Left kidney (tissue), 2 donors: ENCODE results near the gene WARS2. TPM values are rescaled to one million over a fixed set of nuclear protein-coding genes. Genes with fewer than 3 reads are reported as not detected.

Experiments
- DNase-seq: peaks from one replicate; pipeline ENCODE4 v3.0.0-alpha.2; 2013
- polyA plus RNA-seq: library from polyadenylated mRNA; unstranded; fragments of 120-200 nt; gene quantifications from one replicate; pipeline ENCODE4 v1.2.1, GENCODE V29; 2013; ENCODE audit not compliant: insufficient read length

Gene WARS2
- polyA plus RNA-seq, 1 donor: 27.7 TPM

- DNase-seq: no peak
Measured at GRCh38 chr1:118984086-118984721, 156.2 kb downstream of the WARS2 start.

GRCh38 chr1:118983558-118984041 lies 156.9 kb downstream of the WARS2 start:
- DNase-seq: no peak

GRCh38 chr1:118982821-118983557 lies 157.5 kb downstream of the WARS2 start:
- DNase-seq: no peak

GRCh38 chr1:118982266-118982665 lies 158.2 kb downstream of the WARS2 start:
- no peak for DNase-seq

GRCh38 chr1:118981436-118981835 lies 159.0 kb downstream of the WARS2 start:
- no peak for DNase-seq

Other genes starting within 250 kb of the WARS2 start
- gene TBX15, start 152.3 kb downstream of the WARS2 start, polyA plus RNA-seq: 0.35 TPM
- gene HAO2, start 228.1 kb upstream of the WARS2 start, polyA plus RNA-seq: 80.5 TPM